ENCODE measurements around the gene NOC2L. TPM values are rescaled to one million over a fixed set of nuclear protein-coding genes. Genes with fewer than 3 reads are reported as not detected.
"Not testable (repeated sequence)": the region's sequence is repeated elsewhere in the genome, so short reads cannot be mapped to it uniquely, and the experiment has no call there.

Gene NOC2L
- total RNA-seq, 1 donor from 2014 or later: 35.9 TPM

GRCh38 chr1:904310-904950, 54.6 kb downstream of the NOC2L start:
- peak; percentile 69 for DNase-seq

- DNase-seq: no peak
Observed at GRCh38 chr1:903721-904271, 55.3 kb downstream of the NOC2L start.

GRCh38 chr1:903305-903704, 55.8 kb downstream of the NOC2L start:
- DNase-seq: no peak

GRCh38 chr1:902802-903201, 56.3 kb downstream of the NOC2L start:
- no peak for DNase-seq

GRCh38 chr1:901108-901859, 57.8 kb downstream of the NOC2L start:
- no peak for DNase-seq

GRCh38 chr1:899636-900317, 59.3 kb downstream of the NOC2L start:
- DNase-seq: no peak

- DNase-seq: not testable (repeated sequence)
Observed at GRCh38 chr1:897951-898350, 61.1 kb downstream of the NOC2L start.

- no peak for DNase-seq
Observed at GRCh38 chr1:897226-897625, 61.8 kb downstream of the NOC2L start.

Small RNA genes lying within 50 kb of the gene (small RNA-seq; reads per million reads assigned to genes)
- gene AL645608.3 (ENCODE audit: low replicate concordance) (not detected), gene AL645608.4 (ENCODE audit: low replicate concordance) (not detected)

Other genes with a start within 250 kb of the NOC2L start
- gene SAMD11, start 35.3 kb downstream of the NOC2L start, total RNA-seq: 4.9 TPM
- 3.9 TPM for gene KLHL17, start 1.3 kb upstream of the NOC2L start, total RNA-seq
- 1.9 TPM for gene PLEKHN1, start 7.2 kb upstream of the NOC2L start, total RNA-seq
- 0.99 TPM for gene PERM1, start 22.8 kb upstream of the NOC2L start, total RNA-seq
- 12.5 TPM for gene HES4, start 40.8 kb upstream of the NOC2L start, total RNA-seq
- gene ISG15, start 54.2 kb upstream of the NOC2L start, total RNA-seq: 13.7 TPM
- gene AGRN, start 60.9 kb upstream of the NOC2L start, total RNA-seq: 39.8 TPM
- gene RNF223, start 115.0 kb upstream of the NOC2L start, total RNA-seq: 0.69 TPM
- 6.9 TPM for gene C1orf159, start 156.8 kb upstream of the NOC2L start, total RNA-seq
- 0.39 TPM for gene TTLL10, start 214.6 kb upstream of the NOC2L start, total RNA-seq
- 1.9 TPM for gene TNFRSF18, start 247.3 kb upstream of the NOC2L start, total RNA-seq

Measured in skin of body (tissue), 3 donors.